WTC11 (cell line): ENCODE measurements around the gene TP73.

Experiments used
- FOXJ3 ChIP-seq: sonication (generic); formaldehyde crosslinking; IDR thresholded peaks from 2 replicates; pipeline ENCODE4 v1.9.0; 2021; ENCODE audit warnings: missing genetic modification reagents, mild to moderate bottlenecking, borderline replicate concordance
- SP1 ChIP-seq: sonication (generic); formaldehyde crosslinking; conservative IDR thresholded peaks from 2 replicates; pipeline ENCODE4 v1.8.1; 2022; ENCODE audit warnings: missing genetic modification reagents
- TCF7 ChIP-seq: sonication (generic); formaldehyde crosslinking; IDR thresholded peaks from 2 replicates; pipeline ENCODE4 v1.8.0; 2022; ENCODE audit warnings: mild to moderate bottlenecking, low read depth, missing genetic modification reagents, moderate library complexity
- TEAD4 ChIP-seq: sonication (generic); formaldehyde crosslinking; IDR thresholded peaks from 2 replicates; pipeline ENCODE4 v1.8.0; 2022; ENCODE audit warnings: mild to moderate bottlenecking, missing genetic modification reagents
- ZNF138 ChIP-seq: sonication (generic); formaldehyde crosslinking; conservative IDR thresholded peaks from 2 replicates; pipeline ENCODE4 v1.8.1; 2022; ENCODE audit warnings: mild to moderate bottlenecking, moderate library complexity, missing genetic modification reagents
- ZNF232 ChIP-seq: sonication (generic); formaldehyde crosslinking; IDR thresholded peaks from 2 replicates; pipeline ENCODE4 v1.8.0; 2022; ENCODE audit warnings: mild to moderate bottlenecking, missing genetic modification reagents
- TF ChIP-seq, protein P1 (sequence below): fragments of 200-600 bp; IDR thresholded peaks from 2 replicates; pipeline ENCODE4 v1.8.0; 2022; ENCODE audit warnings: antibody characterized with exemption
- TF ChIP-seq, protein P2 (sequence below): sonication (generic); formaldehyde crosslinking; IDR thresholded peaks from 2 replicates; pipeline ENCODE4 v1.8.0; 2022; ENCODE audit warnings: mild to moderate bottlenecking, missing genetic modification reagents
- TF ChIP-seq, protein P3 (sequence below): sonication (generic); formaldehyde crosslinking; IDR thresholded peaks from 2 replicates; pipeline ENCODE4 v1.8.0; 2022; ENCODE audit warnings: mild to moderate bottlenecking, missing genetic modification reagents
- TF ChIP-seq, protein P4 (sequence below): fragments of 250-450 bp; sonication (Bioruptor Pico); IDR thresholded peaks from 2 replicates; pipeline ENCODE4 v2.1.2; 2022; ENCODE audit warnings: mild to moderate bottlenecking, moderate library complexity

DNA sequence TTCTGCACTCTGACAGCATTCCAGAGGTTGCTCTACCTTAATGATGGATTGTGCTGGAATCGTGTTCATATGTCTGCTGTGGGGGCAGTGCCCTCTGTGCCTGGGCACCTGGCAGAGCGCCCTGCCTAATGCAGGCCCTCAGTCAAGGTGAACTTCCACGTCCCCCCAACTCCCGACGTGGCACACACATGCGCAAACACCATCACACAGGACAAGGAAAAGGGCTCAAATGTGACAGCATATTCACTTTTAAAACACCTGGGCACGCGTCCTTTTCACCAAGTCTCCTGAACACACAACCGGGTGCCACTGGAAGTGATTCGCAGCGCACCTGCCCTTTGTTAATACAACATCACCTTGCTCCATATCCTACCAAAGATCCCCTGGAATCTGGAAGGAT lies 15.8 kb upstream of the TP73 start:
- TF ChIP-seq, protein P1, sequence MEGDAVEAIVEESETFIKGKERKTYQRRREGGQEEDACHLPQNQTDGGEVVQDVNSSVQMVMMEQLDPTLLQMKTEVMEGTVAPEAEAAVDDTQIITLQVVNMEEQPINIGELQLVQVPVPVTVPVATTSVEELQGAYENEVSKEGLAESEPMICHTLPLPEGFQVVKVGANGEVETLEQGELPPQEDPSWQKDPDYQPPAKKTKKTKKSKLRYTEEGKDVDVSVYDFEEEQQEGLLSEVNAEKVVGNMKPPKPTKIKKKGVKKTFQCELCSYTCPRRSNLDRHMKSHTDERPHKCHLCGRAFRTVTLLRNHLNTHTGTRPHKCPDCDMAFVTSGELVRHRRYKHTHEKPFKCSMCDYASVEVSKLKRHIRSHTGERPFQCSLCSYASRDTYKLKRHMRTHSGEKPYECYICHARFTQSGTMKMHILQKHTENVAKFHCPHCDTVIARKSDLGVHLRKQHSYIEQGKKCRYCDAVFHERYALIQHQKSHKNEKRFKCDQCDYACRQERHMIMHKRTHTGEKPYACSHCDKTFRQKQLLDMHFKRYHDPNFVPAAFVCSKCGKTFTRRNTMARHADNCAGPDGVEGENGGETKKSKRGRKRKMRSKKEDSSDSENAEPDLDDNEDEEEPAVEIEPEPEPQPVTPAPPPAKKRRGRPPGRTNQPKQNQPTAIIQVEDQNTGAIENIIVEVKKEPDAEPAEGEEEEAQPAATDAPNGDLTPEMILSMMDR = no peak
- TF ChIP-seq TEAD4 (CRISPR knock-in tag) = no peak
- no peak for TF ChIP-seq ZNF138 (CRISPR knock-in tag)
- no peak for TF ChIP-seq FOXJ3
- TF ChIP-seq, protein P2, sequence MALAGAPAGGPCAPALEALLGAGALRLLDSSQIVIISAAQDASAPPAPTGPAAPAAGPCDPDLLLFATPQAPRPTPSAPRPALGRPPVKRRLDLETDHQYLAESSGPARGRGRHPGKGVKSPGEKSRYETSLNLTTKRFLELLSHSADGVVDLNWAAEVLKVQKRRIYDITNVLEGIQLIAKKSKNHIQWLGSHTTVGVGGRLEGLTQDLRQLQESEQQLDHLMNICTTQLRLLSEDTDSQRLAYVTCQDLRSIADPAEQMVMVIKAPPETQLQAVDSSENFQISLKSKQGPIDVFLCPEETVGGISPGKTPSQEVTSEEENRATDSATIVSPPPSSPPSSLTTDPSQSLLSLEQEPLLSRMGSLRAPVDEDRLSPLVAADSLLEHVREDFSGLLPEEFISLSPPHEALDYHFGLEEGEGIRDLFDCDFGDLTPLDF (CRISPR knock-in tag) = no peak
- TF ChIP-seq, protein P3, sequence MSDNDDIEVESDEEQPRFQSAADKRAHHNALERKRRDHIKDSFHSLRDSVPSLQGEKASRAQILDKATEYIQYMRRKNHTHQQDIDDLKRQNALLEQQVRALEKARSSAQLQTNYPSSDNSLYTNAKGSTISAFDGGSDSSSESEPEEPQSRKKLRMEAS (CRISPR knock-in tag) = no peak
- no peak for TF ChIP-seq ZNF232
- TF ChIP-seq TCF7 = no peak
- no peak for TF ChIP-seq SP1 (CRISPR knock-in tag)
- TF ChIP-seq, protein P4, sequence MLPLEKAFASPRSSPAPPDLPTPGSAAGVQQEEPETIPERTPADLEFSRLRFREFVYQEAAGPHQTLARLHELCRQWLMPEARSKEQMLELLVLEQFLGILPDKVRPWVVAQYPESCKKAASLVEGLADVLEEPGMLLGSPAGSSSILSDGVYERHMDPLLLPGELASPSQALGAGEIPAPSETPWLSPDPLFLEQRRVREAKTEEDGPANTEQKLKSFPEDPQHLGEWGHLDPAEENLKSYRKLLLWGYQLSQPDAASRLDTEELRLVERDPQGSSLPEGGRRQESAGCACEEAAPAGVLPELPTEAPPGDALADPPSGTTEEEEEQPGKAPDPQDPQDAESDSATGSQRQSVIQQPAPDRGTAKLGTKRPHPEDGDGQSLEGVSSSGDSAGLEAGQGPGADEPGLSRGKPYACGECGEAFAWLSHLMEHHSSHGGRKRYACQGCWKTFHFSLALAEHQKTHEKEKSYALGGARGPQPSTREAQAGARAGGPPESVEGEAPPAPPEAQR = no peak
